GM10248 (cell line): ENCODE results near the gene CPSF4.

ENCODE experiments used
- CTCF ChIA-PET: fragments of 300-600 bp; sonication (Branson Sonifier 250); formaldehyde crosslinking; extraction: SDS; loops from one replicate; lab custom pipeline; 2021; ENCODE audit warnings: antibody characterized with exemption; lab: Yijun Ruan, JAX
- POLR2A ChIA-PET: fragments of 350-650 bp; sonication (Branson Sonifier 250); formaldehyde crosslinking; extraction: SDS; loops from one replicate; lab custom pipeline; 2020; ENCODE audit warnings: antibody characterized with exemption; lab: Yijun Ruan, JAX
- DNase-seq: peaks from one replicate; pipeline ENCODE4 v3.0.0; 2012; ENCODE audit errors: extremely low spot score
- TF ChIP-seq, protein P1 (sequence below): IDR thresholded peaks from 2 replicates; pipeline ENCODE4 v1.5.1; 2012; ENCODE audit warnings: mild to moderate bottlenecking, low read depth; ENCODE audit errors: extremely low read depth, missing control alignments, control extremely low read depth

CPSF4 gene

GRCh38 chr7:99489235-99489634 lies 50.5 kb downstream of the CPSF4 start:
- CTCF ChIA-PET, result interaction anchor here (1.2 kb wide), 1 partner anchor 14 kb away, joined by 3 read pairs; no protein-coding TSS in a partner anchor
- POLR2A ChIA-PET, result interaction anchor here (0.7 kb wide), 1 partner anchor 429 kb away, joined by 4 read pairs; no protein-coding TSS in a partner anchor
- DNase-seq, result no peak
- TF ChIP-seq, protein P1, sequence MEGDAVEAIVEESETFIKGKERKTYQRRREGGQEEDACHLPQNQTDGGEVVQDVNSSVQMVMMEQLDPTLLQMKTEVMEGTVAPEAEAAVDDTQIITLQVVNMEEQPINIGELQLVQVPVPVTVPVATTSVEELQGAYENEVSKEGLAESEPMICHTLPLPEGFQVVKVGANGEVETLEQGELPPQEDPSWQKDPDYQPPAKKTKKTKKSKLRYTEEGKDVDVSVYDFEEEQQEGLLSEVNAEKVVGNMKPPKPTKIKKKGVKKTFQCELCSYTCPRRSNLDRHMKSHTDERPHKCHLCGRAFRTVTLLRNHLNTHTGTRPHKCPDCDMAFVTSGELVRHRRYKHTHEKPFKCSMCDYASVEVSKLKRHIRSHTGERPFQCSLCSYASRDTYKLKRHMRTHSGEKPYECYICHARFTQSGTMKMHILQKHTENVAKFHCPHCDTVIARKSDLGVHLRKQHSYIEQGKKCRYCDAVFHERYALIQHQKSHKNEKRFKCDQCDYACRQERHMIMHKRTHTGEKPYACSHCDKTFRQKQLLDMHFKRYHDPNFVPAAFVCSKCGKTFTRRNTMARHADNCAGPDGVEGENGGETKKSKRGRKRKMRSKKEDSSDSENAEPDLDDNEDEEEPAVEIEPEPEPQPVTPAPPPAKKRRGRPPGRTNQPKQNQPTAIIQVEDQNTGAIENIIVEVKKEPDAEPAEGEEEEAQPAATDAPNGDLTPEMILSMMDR, result no peak

DNA sequence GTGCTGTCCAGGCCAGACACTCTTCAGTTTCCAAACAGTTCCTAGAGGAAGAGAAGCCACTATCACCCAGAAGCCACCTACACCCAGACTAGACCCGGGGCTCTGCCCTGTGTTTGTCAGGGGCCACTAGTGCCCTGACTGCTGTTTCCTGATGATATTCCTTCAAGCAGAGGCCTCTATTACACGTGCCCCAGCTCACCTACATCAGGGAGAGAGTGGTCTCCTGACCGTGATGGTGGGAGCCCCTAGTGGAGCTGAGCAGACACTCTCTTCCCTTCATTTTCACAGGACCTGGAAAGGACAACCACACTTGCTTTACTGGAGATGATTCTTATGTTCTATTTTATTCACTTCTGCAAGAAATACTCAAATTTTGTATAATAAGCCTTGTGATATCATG lies 52.1 kb downstream of the CPSF4 start:
- DNase-seq, result no peak
- POLR2A ChIA-PET, result interaction anchor here (1.2 kb wide), 1 partner anchor 9 kb away, joined by 12 read pairs; the partner anchor contains the start of gene ZNF394
- TF ChIP-seq, protein P1, result no peak
- CTCF ChIA-PET, result no interaction called here

DNA sequence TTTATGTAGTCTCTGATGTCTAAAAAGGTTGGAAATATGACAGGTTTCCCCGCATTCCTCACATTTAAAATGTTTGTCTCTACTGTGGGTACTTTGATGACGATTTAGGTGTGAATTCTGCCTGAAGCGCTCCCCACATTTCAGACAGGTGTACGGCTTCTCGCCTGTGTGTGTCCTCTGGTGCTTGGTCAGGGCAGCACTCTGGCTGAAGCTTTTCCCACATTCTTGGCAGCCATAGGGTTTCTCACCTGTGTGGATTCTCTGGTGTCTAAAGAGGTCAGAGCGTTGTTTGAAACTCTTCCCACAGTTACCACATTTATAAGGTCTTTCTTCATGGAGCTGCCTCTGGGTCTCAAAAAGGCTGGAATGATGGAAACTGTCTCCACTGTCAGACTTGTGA lies 55.1 kb downstream of the CPSF4 start:
- TF ChIP-seq, protein P1, result no peak
- CTCF ChIA-PET, result no interaction called here
- POLR2A ChIA-PET, result no interaction called here
- no peak for DNase-seq

DNA sequence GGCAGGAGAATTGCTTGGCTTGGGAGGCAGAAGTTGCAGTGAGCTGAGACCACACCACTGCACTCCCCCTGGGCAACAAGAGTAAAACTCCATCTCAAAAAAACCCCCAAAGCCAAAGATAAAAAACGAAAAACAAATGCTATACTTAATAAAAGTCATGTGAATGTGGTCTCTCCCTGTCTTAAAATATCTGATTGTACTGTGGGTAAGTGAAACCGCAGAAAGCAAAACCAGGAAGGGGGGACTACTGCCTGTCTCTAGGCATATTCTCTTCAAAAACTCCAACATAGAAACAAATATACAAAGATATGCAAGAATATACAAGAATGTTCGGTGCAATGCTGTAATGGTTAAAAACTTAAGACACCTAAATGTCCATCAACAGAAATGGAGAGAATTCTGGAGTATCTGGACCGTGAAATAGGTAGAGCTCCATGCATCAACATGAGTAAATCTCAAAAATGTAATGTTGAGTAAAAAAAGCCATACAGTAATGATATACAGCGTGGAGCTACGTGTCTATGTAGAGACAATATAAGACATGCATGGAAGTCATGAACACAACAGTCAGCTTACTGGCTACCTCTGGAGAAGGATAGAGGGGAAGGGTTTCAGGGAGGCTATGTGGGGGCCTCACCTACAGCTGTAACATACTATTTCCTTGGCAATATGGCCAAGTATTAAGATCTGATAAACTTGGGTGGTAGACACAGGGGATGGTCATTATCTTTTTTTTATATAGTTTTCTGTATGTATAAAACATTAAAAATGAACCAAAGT lies 59.2 kb downstream of the CPSF4 start:
- CTCF ChIA-PET, result interaction anchor here (1.1 to 2.1 kb wide), 2 partner anchors 12 to 22 kb away, joined by 5 read pairs; no protein-coding TSS in a partner anchor
- POLR2A ChIA-PET, result interaction anchor here (0.7 kb wide), 1 partner anchor 1390 kb away, joined by 3 read pairs; no protein-coding TSS in a partner anchor
- no peak for DNase-seq
- TF ChIP-seq, protein P1, result no peak

- TF ChIP-seq, protein P1, result no peak
- ChIA-PET POLR2A (interaction anchor here (0.7 kb wide), 1 partner anchor 1389 kb away, joined by 3 read pairs; no protein-coding TSS in a partner anchor), CTCF (interaction anchor here (1.1 to 2.1 kb wide), 2 partner anchors 12 to 23 kb away, joined by 5 read pairs; no protein-coding TSS in a partner anchor)
- DNase-seq, result no peak
Observed at GRCh38 chr7:99498546-99498944, 59.8 kb downstream of the CPSF4 start.

- peak; percentile 41 for DNase-seq
- ChIA-PET CTCF (no interaction called here), POLR2A (interaction anchor here (1.1 to 1.4 kb wide), 3 partner anchors 8 to 62 kb away, joined by 3 to 12 read pairs (median 4); partner anchors contain the start of gene ZNF655)
- TF ChIP-seq, protein P1, result no peak
Observed at GRCh38 chr7:99499371-99499720, 60.6 kb downstream of the CPSF4 start.
